BLaER1 treated with 17β-estradiol and CSF1 and Interleukin-3, amounts not matched to agents 10 nM and 100 nM (cell line): ENCODE results near the gene TLR3.

Source experiments
- H3K27ac ChIP-seq, 11 experiments: shearing (Covaris generic); formaldehyde crosslinking; 2 replicates each; pipeline ENCODE4 v1.8.1; 2022
- H3K27me3 ChIP-seq, 11 experiments: shearing (Covaris generic); formaldehyde crosslinking; 2 replicates each; pipeline ENCODE4 v1.8.1; 2022
- H3K36me3 ChIP-seq, 11 experiments: shearing (Covaris generic); formaldehyde crosslinking; 2 replicates each; pipeline ENCODE4 v1.8.1; 2022
- H3K4me1 ChIP-seq, 10 experiments: shearing (Covaris generic); formaldehyde crosslinking; 2 replicates each; pipeline ENCODE4 v1.8.1; 2022
- H3K4me2 ChIP-seq, 11 experiments: shearing (Covaris generic); formaldehyde crosslinking; 2 replicates each; pipeline ENCODE4 v1.8.1; 2022
- H3K4me3 ChIP-seq, 10 experiments: shearing (Covaris generic); formaldehyde crosslinking; 2 replicates each; pipeline ENCODE4 v1.8.1; 2022
- H3K9ac ChIP-seq, 11 experiments: shearing (Covaris generic); formaldehyde crosslinking; 2 replicates each; pipeline ENCODE4 v1.8.1; 2022
- H3K9me3 ChIP-seq, 11 experiments: shearing (Covaris generic); formaldehyde crosslinking; replicated peaks in 1 of 11; 2 replicates each; pipeline ENCODE4 v1.8.1; 2022
- H4K20me1 ChIP-seq, 11 experiments: shearing (Covaris generic); formaldehyde crosslinking; 2 replicates each; pipeline ENCODE4 v1.8.1; 2022
- Cebpa-rat ChIP-seq, 11 experiments: shearing (Covaris generic); IDR thresholded peaks; 2 replicates each; pipeline ENCODE4 v1.8.1; 2022

Gene TLR3

GRCh38 chr4:186068581-186069348 lies at the start of gene TLR3:
TLR3 (plus strand) TSS chr4:186069156; CDS start chr4:186076620, 7,464 bp downstream.
- peaks cover 8 to 19% (median 14%) of the 10 kb centered on the region in 10 experiments for H3K4me1 ChIP-seq
- H3K36me3 ChIP-seq = no peaks in the 10 kb centered on the region
- no peak for TF ChIP-seq Cebpa-rat (IDR thresholded peaks at IDR 0.05)
- peak within 1 kb of the TSS; percentile 42 to 66 (median 51) for H3K4me3 ChIP-seq
- H3K4me2 ChIP-seq = peak within 1 kb of the TSS; percentile 67 to 93 (median 81)
- no peaks in the 10 kb centered on the region for H3K9me3 ChIP-seq
- no peaks in the 10 kb centered on the region for H3K27me3 ChIP-seq
- H4K20me1 ChIP-seq = no peaks in the 10 kb centered on the region
- H3K27ac ChIP-seq = peak within 1 kb of the TSS in 8 of 11 experiments; percentile 1 to 40 (median 22); a peak in 9 of 22 replicates
- peak within 1 kb of the TSS; percentile 12 to 72 (median 59); a peak in 21 of 22 replicates for H3K9ac ChIP-seq

- Histone ChIP-seq H3K27me3 (no peaks in the 10 kb centered on the region), H3K4me1 (peaks cover 0 to 7% (median 0%) of the 10 kb centered on the region in 10 experiments; a peak in 4 of 20 replicates), H3K9me3 (peaks cover 0 to 10% (median 0%) of the 10 kb centered on the region in 11 experiments; a peak in 2 of 22 replicates), H3K4me2 (no peak overlapping the region), H3K36me3 (no peaks in the 10 kb centered on the region), H4K20me1 (no peaks in the 10 kb centered on the region), H3K9ac (no peak overlapping the region), H3K4me3 (no peak overlapping the region), H3K27ac (no peak overlapping the region)
- no peak for TF ChIP-seq Cebpa-rat (IDR thresholded peaks at IDR 0.05)
These were observed 49.7 kb upstream of the TLR3 start for GRCh38 chr4:186019269-186019668.

DNA sequence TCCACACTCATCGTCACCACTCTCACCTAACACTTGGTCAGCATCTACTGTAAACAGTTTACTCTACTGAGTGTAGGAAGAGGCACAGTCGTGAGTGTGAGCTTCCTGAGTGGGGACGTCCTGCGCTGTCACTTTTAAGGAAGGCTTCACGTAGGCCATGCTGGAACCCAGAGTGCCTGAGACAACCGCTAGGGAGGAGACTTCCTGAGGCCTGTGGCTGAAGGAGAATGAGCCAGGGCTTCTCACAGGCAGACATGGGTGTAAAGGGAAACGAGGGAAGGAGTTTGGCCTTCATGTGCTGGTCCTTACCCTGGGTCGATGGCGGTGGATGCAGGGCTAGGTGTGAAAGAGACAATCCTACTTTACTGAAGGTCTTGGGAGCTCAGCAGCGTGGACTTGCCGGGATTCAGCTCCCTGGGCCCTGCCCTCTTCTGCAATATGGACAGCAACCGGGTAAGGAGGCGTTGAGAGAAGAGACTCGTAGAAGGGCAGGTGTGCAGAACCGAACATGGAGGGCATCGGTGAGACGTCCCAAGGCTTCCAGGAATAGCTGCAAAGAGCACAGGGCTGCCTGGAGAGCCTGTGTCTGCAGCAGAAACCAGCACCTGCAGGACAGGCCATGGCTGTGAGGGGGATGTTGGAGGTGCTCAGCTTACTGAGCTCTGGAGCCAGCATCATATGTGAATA lies 48.7 kb upstream of the TLR3 start:
- Histone ChIP-seq H3K4me1 (peaks cover 0 to 7% (median 4%) of the 10 kb centered on the region in 10 experiments; a peak in 13 of 20 replicates), H3K27ac (no peak overlapping the region), H3K36me3 (no peaks in the 10 kb centered on the region), H3K4me2 (no peak overlapping the region), H3K9ac (no peak overlapping the region), H3K4me3 (no peak overlapping the region), H3K9me3 (peaks cover 0 to 10% (median 0%) of the 10 kb centered on the region in 11 experiments; a peak in 2 of 22 replicates), H4K20me1 (no peaks in the 10 kb centered on the region), H3K27me3 (no peaks in the 10 kb centered on the region)
- TF ChIP-seq Cebpa-rat (IDR thresholded peaks at IDR 0.05) = no peak

GRCh38 chr4:186020793-186021407 lies 48.1 kb upstream of the TLR3 start:
- peaks cover 0 to 10% (median 0%) of the 10 kb centered on the region in 11 experiments; a peak in 2 of 22 replicates for H3K9me3 ChIP-seq
- no peak overlapping the region for H3K4me2 ChIP-seq
- H4K20me1 ChIP-seq = no peaks in the 10 kb centered on the region
- peaks cover 0 to 13% (median 8%) of the 10 kb centered on the region in 10 experiments; a peak in 15 of 20 replicates for H3K4me1 ChIP-seq
- H3K9ac ChIP-seq = no peak overlapping the region
- H3K27me3 ChIP-seq = no peaks in the 10 kb centered on the region
- no peak overlapping the region for H3K4me3 ChIP-seq
- H3K36me3 ChIP-seq = no peaks in the 10 kb centered on the region
- TF ChIP-seq Cebpa-rat (IDR thresholded peaks at IDR 0.05) = no peak
- no peak overlapping the region for H3K27ac ChIP-seq

- Histone ChIP-seq H3K27ac (no peak overlapping the region), H4K20me1 (no peaks in the 10 kb centered on the region), H3K4me2 (peak overlapping the region in 2 of 11 experiments; percentile 34 to 60; a peak in 3 of 22 replicates), H3K27me3 (no peaks in the 10 kb centered on the region), H3K9me3 (peaks cover 0 to 10% (median 0%) of the 10 kb centered on the region in 11 experiments; a peak in 4 of 22 replicates), H3K4me3 (no peak overlapping the region), H3K9ac (no peak overlapping the region), H3K36me3 (no peaks in the 10 kb centered on the region), H3K4me1 (peaks cover 0 to 16% (median 9%) of the 10 kb centered on the region in 10 experiments; a peak in 15 of 20 replicates)
- no peak for TF ChIP-seq Cebpa-rat (IDR thresholded peaks at IDR 0.05)
These were observed 47.3 kb upstream of the TLR3 start for GRCh38 chr4:186021461-186022167.

GRCh38 chr4:186023975-186024374 lies 45.0 kb upstream of the TLR3 start:
- H3K9ac ChIP-seq = no peak overlapping the region
- no peak for TF ChIP-seq Cebpa-rat (IDR thresholded peaks at IDR 0.05)
- no peak overlapping the region for H3K27ac ChIP-seq

GRCh38 chr4:186024637-186025407 lies 44.1 kb upstream of the TLR3 start:
- Histone ChIP-seq H4K20me1 (no peaks in the 10 kb centered on the region), H3K27me3 (no peaks in the 10 kb centered on the region), H3K27ac (no peak overlapping the region), H3K9ac (no peak overlapping the region), H3K4me1 (peaks cover 0 to 23% (median 13%) of the 10 kb centered on the region in 10 experiments; a peak in 13 of 20 replicates), H3K4me3 (no peak overlapping the region), H3K4me2 (peak overlapping the region in 6 of 11 experiments; percentile 35 to 43 (median 40); a peak in 10 of 22 replicates), H3K9me3 (peaks cover 16 to 25% (median 22%) of the 10 kb centered on the region in 11 experiments), H3K36me3 (peaks cover 0 to 5% (median 0%) of the 10 kb centered on the region in 11 experiments; a peak in 1 of 22 replicates)
- TF ChIP-seq Cebpa-rat (IDR thresholded peaks at IDR 0.05) = no peak

More at GRCh38 chr4:186023975-186024374, 45.0 kb upstream of the TLR3 start:
- Histone ChIP-seq H3K4me3 (no peak overlapping the region), H3K27me3 (no peaks in the 10 kb centered on the region), H3K4me1 (peaks cover 0 to 16% (median 9%) of the 10 kb centered on the region in 10 experiments; a peak in 11 of 20 replicates), H3K9me3 (peaks cover 16 to 27% (median 22%) of the 10 kb centered on the region in 11 experiments), H3K36me3 (peaks cover 0 to 5% (median 0%) of the 10 kb centered on the region in 11 experiments; a peak in 1 of 22 replicates), H4K20me1 (no peaks in the 10 kb centered on the region), H3K4me2 (no peak overlapping the region)

- H3K9me3 ChIP-seq = peaks cover 16 to 25% (median 22%) of the 10 kb centered on the region in 11 experiments
These were observed 43.6 kb upstream of the TLR3 start for GRCh38 chr4:186025408-186025690.

More at GRCh38 chr4:186025408-186025690, 43.6 kb upstream of the TLR3 start:
- Histone ChIP-seq H3K27me3 (no peaks in the 10 kb centered on the region), H3K4me3 (no peak overlapping the region), H4K20me1 (no peaks in the 10 kb centered on the region), H3K4me2 (peak overlapping the region in 6 of 11 experiments; percentile 35 to 43 (median 40); a peak in 11 of 22 replicates), H3K4me1 (peaks cover 0 to 28% (median 18%) of the 10 kb centered on the region in 10 experiments; a peak in 13 of 20 replicates), H3K36me3 (peaks cover 0 to 5% (median 0%) of the 10 kb centered on the region in 11 experiments; a peak in 1 of 22 replicates), H3K27ac (no peak overlapping the region), H3K9ac (no peak overlapping the region)
- no peak for TF ChIP-seq Cebpa-rat (IDR thresholded peaks at IDR 0.05)
